Muscle of back (tissue), 11 donors: ENCODE results near the gene PKN1. TPM values are rescaled to one million over a fixed set of nuclear protein-coding genes. Genes with fewer than 3 reads are reported as not detected.

Source experiments
- DNase-seq, 3 donors: peaks; one replicate each; pipeline versions ENCODE4 v3.0.0 to v3.0.0-alpha.2; 2013
- polyA plus RNA-seq, 10 donors: library from polyadenylated mRNA; unstranded; fragments of 120-200 nt; gene quantifications; one replicate each; pipeline ENCODE4 v1.2.1, GENCODE V29; 2013; ENCODE audit not compliant: insufficient read length in 10 of 10

Gene PKN1
- polyA plus RNA-seq, 10 donors = 50.7 to 78.8 (median 61.3) TPM

- DNase-seq = peak; percentile 51 to 75 (median 69)
These were observed 77.5 kb downstream of the PKN1 start for GRCh38 chr19:14510311-14511228.

DNA sequence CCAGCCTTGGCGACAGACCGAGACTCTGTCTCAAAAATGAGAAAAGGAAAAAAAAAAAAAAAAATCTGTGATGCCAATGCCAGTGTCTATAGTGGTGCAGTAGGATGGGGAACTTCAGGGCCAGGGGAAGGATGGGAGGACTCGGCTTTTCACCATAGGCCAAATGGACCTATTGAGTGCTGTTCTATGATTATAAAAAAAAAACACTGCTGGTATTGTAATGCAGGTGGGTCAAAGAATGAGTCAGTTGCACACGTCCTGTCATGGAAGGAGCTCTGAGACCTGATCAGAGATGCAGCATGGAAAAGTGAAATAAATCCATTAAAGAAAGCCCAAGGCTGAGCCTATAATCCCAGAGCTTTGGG is 78.1 kb downstream of the PKN1 start:
- DNase-seq = no peak

DNA sequence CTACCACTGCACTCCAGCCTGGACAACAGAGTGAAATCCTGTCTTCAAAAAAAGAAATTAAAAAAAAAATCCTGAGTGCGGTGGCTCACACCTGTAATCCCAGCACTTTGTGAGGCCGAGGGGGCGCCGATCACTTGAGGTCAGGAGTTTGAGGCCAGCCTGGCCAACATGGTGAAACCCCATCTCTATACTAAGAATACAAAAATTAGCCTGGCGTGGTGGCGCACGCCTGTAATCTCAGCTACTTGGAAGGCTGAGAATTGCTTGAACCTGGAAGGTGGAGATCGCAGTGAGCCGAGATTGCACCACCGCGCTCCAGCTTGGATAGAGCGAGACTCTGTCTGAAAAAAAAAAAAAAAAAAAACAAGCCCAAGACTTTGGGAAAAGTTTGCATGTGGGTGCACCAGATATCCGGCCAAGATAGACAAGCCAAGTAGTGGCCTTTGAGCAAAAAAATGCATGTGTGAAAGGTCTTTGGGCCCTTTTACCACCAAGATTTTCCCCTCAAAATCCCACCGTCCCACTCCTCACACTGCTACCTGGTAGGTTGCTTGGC is 79.4 kb downstream of the PKN1 start:
- DNase-seq = no peak

GRCh38 chr19:14514215-14514863 is 81.2 kb downstream of the PKN1 start:
- no peak for DNase-seq

DNA sequence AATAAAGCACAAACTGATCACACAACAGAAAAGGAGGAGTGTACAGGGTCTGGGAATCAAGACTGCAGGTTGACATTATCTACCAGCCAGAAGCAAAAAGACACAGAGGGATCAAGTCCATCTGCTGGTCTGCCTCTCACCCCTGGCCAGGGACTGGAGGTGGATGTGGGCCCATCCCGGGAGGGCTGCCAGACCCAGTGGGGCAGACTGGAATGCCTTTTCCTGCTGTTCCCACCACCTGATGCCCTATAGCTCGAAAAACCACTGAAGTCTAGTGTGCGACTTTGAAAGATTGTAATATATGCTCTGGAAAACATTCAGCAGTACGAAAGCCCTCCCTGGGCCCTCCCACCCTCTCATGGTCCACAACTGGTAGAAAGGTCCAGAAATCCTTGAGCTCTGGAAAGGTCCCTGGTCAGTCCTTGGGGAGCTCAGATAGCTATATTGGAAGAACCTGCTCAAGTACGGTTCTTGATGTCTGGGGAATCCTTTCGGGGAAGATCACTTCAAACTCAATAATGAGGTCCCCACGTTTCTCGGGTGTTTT is 82.5 kb downstream of the PKN1 start:
- no peak for DNase-seq

DNA sequence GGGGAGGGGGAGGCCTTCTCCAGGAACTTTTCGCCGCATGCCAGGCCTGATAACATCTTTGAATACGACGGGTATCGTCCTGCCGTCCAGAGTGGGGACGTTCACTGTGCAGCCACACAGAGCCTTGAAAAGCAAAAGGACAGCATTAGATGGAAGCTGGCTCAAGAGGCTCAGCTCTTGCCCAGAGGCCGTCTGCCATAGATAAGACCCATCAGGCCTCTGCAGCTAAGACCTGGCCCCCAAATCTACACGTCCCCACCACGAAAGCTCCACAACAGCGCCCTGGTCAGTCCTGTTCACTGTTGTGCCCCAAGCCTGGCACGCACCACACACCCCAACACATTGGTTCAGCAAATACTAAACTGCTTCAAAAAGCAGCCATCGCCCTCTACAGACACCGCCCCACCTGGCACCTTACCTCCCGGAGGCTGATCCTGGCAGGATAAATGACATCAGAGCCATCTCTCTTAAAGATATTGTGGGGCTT is 83.0 kb downstream of the PKN1 start:
- no peak for DNase-seq

- no peak for DNase-seq
These were observed 83.8 kb downstream of the PKN1 start for GRCh38 chr19:14516746-14517438.

GRCh38 chr19:14517446-14517839 is 84.3 kb downstream of the PKN1 start:
- DNase-seq = no peak

DNA sequence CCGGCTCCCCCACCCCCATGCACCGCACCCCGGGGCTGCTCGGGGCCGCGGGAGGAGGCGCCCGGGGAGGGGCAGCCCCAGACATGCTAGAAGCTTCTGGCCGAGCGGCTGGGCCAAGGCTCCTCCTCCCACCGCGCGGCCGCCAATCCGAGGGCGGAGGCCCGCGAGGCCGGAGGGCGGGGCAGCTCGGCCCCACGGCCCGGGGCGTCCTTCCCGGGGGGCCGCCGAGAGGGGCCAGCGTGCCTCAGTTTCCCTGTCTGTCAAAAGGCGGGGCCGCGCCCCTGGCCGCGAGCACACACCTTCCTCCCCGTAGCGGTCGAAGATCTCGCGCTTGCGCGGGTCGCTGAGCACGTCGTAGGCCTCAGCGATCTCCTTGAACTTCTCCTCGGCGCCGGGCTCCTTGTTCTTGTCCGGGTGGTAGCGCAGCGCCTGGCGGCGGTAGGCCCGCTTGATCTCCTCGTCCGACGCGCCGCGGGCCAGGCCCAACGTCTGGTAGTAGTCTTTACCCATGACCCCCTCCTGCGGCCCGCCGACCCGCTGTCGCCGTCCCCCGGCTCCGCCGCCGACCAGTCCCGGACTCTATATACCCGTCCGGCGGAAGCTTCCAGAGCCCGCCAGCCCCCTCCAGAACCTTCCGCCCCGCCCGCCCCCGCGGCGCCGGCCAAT is 84.9 kb downstream of the PKN1 start, which contains the start of gene DNAJB1:
DNAJB1 (minus strand) TSS at position 558 of the 666 bp plus-strand sequence; CDS start at position 510, 48 bp downstream.
- DNase-seq = peak; percentile 83 to 98 (median 84)

DNA sequence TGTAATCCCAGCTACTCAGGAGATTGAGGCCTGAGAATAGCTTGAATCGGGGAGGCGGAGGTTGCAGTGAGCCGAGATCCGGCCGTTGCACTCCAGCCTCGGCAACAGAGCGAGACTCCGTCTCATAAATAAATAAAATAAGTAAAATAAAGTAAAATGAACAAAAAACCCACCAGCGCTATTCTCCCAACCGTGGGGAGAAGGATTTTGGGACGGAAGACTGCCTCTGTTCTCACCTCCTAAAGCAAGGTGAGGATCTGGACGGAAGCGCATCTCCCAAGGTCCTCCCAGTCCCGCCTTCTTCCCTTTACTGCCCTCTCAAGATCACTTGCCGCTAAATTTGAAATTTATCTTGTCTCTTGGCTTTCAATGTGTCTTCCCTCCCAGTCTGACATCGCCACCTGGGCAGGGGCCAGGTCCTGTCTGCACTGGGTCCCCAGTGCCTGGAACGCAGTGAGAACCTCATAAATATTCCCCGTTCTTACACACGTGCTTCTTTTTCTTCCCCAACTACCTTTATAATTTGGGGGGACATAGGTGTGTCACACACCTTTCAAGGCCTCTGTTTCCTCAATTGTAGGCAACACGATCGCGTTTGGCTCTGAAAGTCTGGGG is 86.2 kb downstream of the PKN1 start:
- DNase-seq = peak in 1 of 3 donors; percentile 56

DNA sequence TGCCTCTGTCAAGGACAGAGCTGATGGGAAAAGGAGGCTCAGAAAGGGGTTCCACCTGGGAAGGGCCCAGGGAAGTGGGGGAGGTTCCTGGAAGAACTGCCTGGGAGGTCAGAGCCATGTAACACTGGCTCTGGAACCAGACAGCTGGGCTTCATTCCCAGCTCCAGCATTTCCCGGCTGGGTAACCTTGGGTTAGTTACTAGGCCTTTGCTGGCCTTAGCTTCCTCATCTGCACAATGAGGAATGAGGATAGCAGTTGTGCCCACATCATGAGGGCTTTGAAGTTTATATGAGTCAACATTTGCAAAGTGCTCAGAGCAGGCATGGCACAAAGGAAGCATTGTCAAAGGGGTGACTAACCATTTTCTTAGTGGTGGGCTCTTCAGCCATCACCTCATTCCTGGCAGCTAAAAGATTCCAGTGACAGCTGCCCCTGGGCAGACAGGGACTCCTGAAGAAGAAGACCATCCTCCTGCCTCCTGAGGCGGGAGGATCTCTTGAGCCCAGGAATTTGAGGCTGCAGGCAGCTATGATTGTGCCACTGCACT is 86.8 kb downstream of the PKN1 start:
- DNase-seq = no peak

DNA sequence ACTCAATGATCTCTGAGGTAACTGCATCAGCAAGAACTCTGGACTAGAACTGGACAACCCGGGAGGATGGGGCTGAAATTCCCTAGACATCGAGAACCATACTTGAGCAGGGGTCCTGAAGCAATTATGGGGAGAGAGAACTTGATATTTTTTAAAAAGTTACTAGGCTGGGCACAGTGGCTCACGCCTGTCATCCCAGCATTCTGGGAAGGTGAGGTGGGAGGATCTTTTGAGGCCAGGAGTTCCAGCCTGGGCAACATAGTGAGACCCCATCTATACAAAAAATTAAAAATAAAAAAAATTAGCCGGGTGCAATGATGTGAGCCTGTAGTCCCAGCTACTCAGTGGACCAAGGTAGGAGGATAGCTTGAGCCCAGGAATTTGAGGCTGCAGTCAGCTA is 87.4 kb downstream of the PKN1 start:
- DNase-seq = no peak

Other genes starting within 250 kb of the PKN1 start
- 10 to 100 TPM; 13.3 to 27.0 (median 17.8) TPM for gene ADGRL1, start 227.1 kb upstream of the PKN1 start, polyA plus RNA-seq
- gene ADGRE5, start 51.9 kb upstream of the PKN1 start, polyA plus RNA-seq = 10 to 100 TPM; 34.0 to 69.2 (median 46.9) TPM
- gene DDX39A, start 14.0 kb upstream of the PKN1 start, polyA plus RNA-seq = 10 to 100 TPM; 34.2 to 51.9 (median 42.4) TPM
- gene PTGER1, start 42.0 kb downstream of the PKN1 start, polyA plus RNA-seq = not detected
- 10 to 100 TPM; 32.6 to 57.8 (median 40.7) TPM for gene GIPC1, start 62.8 kb downstream of the PKN1 start, polyA plus RNA-seq
- 100 to 1,000 TPM in 1 of 10 donors, 10 to 100 TPM in 9; 65.2 to 106 (median 74.9) TPM for gene DNAJB1, start 85.1 kb downstream of the PKN1 start, polyA plus RNA-seq
- 100 to 1,000 TPM in 8 of 10 donors, 10 to 100 TPM in 2; 72.1 to 120 (median 103) TPM for gene TECR, start 96.3 kb downstream of the PKN1 start, polyA plus RNA-seq
- gene NDUFB7, start 138.8 kb downstream of the PKN1 start, polyA plus RNA-seq = 100 to 1,000 TPM in 7 of 10 donors, 10 to 100 TPM in 3; 89.7 to 158 (median 111) TPM
- gene CLEC17A, start 149.8 kb downstream of the PKN1 start, polyA plus RNA-seq = under 1 TPM in 6 of 10 donors, not detected in 4; 0.05 to 0.21 (median 0.12) TPM
- under 1 TPM in 1 of 10 donors, not detected in 9; 0.05 TPM for gene ADGRE3, start 241.5 kb downstream of the PKN1 start, polyA plus RNA-seq